Non-pigmented ciliary epithelial cell (primary cell): ENCODE measurements around the gene PTPN3.

Experiments used
- DNase-seq: peaks from one replicate; pipeline ENCODE4 v3.0.0-alpha.2; 2010; ENCODE audit warnings: low read depth

Gene PTPN3

DNA sequence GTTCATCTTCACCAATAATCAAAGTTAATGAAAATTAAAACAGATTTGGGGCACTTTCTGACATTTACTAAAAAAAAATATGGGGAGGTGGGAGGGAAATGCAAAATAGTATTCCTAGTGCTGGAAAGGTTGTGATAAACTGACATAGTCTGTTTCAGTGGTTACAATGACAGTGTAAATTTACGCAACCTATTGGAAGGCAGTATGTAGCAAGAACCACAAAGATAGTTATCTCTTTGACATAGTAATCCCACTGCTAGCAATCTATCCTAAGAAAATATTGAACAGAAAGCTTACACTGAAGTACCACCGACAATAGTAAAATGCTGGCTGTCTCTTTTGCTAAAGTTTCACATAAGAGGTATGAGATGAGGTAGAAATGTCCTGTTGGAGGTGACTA, 162.2 kb downstream of the PTPN3 start:
- no peak for DNase-seq

DNA sequence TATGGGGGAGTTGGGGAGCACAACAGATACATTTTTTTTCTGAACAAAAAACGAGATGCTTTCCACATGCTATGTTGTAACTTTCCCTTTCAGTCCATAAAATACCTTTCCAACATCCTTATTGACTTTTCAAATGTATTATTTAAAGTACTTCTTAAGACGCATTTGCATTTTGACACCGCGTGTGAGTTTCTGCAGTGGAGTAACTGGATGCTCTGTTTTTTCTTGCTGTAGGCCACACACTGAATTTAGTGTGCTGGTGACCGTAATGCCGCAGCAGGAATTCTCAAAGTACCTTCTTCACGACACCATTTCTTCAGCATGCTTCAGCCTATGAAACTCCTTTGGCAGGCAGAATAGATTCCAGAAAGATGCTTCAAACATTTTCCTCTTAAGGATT, 163.0 kb downstream of the PTPN3 start:
- DNase-seq = no peak

DNA sequence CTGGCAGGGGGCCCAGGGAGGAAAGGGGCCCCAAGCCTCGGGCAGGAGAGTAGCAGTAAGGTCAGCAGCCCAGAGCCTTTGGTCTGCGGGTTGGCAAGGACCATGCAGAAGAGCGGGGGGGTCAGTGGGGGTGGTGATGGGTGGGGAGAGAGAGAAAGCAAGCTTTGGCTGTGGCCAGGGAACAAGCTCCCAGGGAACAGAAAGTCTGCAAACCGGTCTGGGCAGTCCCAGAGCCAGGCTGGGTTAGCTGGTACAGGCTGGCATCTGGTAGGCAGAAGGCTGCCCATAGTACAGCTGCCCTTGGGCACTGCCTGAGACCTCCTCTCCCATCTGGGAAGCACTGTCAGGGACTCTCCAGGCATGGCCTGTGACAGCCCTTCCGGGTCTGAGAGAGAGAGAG, 166.8 kb downstream of the PTPN3 start:
- DNase-seq = no peak

DNA sequence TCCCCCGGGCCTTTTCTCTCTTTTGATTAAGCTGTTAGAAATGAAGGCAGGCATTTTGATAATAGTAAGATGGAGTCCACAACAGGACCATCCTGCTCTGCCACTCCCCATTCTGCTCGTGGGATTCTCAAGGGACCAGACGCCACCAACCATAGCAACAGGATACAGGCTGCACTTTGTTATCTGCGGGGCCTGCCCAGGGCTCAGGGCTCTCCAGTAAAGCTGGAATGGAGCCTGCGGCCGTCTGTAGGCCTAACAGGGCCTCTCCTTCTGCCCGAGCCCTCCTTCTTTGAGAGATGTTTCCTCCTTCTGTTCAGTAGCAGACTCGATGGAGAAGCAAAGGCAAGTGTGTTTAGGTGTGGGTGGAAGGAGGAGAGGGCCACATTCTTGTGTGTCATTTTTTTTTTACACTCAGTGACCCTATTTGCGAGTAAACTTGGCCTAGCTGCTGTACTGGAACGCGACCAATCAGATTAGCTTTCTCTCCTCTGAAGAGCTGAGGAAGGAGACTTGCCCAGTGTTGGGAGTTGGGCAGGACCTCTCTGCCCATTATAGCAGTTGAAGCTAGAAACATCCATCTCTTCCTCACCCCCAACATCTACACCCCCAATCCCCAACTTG, 168.4 kb downstream of the PTPN3 start:
- DNase-seq = no peak

DNA sequence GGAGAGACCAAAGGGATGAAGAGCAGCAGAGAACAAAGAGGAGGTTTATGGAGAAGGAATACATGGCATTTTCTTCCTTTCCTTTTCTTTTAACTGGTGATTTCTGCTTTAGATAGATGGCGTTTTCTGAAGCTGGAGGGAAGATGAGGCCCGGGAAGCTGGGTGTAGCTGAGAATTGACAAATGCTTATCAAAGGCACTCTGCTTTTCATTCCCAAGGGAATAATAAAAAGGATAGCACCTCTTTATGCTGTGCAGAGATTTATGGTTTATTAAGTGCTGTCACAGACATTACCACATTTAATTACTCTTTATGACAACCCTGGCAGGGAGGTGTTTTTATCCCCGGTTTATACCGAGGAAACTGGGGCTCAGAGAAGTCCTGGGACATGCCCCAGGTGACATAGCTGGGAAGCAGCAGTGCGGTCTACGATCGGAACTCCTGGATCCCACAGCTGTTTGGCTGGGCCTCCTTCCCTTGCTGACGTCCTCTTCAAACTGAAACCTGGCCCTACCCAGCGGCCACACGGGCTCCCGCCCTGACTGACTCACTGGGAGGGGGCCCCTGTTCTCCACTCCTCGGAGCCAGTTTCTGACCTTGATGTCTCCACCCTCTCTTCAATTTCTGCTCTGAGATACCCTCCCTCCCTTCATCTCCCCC, 169.0 kb downstream of the PTPN3 start:
- DNase-seq = no peak
